Hematopoietic multipotent progenitor cell treated with erythropoietin and hydrocortisone succinate and interleukin-3 and kit ligand, for 6 days (in vitro differentiated cells): ENCODE measurements around the gene HELZ2.
"Not testable (repeated sequence)": the region's sequence is repeated elsewhere in the genome, so short reads cannot be mapped to it uniquely, and the experiment has no call there.

Experiments
- DNase-seq: peaks from one replicate; pipeline ENCODE4 v3.0.0-alpha.2; 2015

Gene HELZ2

GRCh38 chr20:63564036-63564810 lies 9.8 kb downstream of the HELZ2 start:
- no peak for DNase-seq

DNA sequence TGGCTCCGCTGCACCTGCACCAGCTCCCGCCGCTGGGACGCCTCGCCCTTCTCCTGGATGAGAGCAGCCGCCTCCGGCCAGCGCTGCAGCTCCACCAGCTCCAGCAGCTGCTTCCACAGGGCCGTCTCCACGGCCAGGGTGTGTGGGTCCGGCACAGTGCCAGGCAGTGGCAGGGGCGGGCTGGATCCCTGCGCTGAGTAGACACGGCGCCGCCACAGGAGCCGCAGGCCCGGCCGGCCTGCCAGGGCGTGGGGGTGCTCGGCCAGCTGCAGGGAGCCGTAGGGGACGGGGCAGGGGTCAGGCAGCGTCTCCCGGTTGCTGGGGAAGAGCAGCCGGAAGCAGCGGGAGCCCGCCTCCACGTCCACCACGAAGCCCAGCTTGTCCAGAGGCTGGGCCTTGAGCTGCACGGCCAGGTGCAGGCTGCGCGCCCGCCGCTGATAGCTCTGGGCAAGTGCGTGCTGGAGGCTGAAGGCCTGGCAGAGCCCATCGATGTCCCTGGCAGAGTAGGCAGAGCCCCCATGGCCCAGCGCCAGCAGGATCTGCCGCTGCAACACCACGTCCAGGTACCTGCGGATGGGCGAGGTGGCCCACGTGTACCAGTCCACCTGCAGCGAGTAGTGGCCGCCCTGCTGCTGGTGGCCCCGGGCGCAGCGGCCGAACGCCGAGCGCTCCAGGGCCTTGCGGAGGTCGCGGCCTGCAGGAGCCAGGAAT lies 10.7 kb downstream of the HELZ2 start:
- no peak for DNase-seq

DNA sequence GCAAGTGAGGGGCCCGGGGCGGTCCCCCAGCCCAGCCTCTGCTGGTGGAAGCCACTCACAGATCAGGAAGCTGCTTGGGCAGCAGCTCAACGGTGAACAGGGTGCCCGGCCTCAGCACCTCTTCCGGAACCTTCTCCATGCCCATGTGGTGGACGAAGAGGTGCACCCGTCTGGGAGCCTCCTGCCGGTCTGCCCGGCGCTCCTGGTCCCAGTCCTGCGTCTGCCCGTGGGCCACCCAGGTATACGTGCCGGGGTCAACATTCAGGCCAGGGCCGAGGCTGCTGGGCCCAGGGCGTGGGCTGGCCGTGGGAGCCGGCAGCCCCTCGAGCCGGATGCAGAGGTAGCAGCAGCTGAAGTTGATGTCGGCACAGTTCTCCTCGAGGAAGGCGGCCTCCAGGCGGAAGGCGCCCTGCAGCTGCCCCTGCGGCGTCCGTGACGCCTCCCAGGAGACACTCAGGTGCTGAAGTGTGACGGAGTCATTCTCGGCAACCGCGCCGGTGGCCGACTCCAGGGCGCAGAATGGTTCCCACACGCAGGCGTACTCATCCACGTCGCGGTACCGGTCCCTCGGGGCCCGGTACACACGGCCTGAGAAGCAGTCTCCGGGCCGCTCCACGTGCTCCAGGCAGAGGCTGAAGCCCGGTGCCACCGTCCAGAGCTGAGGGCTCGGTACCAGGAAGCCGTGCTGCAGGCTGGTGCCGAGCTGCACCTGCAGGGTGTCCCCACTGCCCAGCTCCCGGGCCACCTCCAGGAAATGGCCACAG lies 11.4 kb downstream of the HELZ2 start:
- no peak for DNase-seq

DNA sequence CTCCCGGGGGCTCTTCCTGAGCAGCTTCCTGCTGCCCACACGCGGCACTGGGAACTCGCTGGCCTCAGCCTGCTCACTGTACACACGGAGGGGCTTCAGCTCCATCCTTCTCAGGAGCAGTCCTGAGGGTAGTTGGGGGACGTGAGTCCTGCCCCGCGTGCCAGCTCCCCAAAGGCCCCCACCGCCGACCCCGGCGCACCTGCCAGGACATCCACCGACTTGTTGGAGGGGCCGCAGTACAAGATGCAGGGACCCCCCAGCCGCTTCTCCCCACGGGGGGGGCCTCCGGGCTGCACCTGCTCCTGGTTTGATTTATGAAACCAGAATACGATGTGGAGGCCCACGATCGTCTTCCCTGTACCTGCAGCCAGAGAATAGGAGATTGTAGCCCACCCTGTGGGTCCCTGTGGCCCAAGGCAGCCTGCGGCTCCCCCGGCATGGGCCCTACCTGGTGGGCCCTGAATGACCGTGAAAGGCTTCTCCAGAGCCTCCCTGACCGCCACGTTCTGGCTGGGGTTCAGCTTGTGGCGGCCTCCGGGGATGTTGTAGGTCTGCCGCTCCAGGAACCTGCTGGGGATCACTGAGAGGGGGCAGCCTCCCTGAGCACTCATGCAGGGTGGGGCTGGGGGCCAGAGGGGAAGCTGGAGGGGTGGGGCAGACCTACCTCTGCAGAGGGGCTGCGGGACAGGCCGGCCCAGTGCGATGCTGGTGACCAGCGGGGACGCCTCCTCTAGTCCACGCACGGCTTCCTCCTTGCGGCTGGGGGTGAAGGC lies 12.2 kb downstream of the HELZ2 start:
- no peak for DNase-seq

DNA sequence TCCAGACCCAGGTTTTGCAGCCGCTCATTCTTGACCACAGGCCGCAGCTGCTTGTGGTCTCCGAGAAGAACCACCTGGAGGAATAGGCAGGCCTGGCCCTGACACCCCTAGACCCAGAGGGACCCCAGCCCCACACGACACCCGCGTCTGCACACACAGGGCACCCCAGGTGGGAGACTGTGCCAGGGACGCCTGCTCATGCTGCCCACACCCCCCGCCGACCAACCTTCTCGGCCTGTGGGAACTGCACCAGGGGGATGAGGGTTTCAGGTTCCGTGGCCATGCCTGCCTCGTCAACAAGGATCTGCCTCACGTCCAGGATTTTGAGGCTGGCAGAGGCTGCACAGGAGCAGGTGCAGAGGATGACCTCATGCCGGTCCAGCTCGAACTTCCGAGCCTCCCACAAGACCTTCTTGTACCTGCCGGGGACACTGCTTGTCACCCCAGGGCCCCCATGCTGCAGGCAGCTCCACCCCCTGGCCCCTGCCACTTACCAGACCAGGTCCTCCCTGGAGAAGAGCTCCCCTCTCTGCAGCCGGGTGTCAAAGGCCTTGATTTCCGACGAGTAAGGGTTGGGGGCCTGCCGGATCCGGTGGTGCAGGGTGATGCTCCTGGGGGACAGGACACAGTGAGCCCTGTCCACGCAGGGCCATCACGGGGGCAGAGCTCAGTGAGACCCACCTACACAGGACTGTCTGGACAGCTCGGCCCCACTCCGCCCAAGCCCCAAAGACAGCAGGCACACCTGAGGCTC lies 13.0 kb downstream of the HELZ2 start:
- no peak for DNase-seq

- no peak for DNase-seq
These were observed 13.7 kb downstream of the HELZ2 start for GRCh38 chr20:63560333-63560805.

DNA sequence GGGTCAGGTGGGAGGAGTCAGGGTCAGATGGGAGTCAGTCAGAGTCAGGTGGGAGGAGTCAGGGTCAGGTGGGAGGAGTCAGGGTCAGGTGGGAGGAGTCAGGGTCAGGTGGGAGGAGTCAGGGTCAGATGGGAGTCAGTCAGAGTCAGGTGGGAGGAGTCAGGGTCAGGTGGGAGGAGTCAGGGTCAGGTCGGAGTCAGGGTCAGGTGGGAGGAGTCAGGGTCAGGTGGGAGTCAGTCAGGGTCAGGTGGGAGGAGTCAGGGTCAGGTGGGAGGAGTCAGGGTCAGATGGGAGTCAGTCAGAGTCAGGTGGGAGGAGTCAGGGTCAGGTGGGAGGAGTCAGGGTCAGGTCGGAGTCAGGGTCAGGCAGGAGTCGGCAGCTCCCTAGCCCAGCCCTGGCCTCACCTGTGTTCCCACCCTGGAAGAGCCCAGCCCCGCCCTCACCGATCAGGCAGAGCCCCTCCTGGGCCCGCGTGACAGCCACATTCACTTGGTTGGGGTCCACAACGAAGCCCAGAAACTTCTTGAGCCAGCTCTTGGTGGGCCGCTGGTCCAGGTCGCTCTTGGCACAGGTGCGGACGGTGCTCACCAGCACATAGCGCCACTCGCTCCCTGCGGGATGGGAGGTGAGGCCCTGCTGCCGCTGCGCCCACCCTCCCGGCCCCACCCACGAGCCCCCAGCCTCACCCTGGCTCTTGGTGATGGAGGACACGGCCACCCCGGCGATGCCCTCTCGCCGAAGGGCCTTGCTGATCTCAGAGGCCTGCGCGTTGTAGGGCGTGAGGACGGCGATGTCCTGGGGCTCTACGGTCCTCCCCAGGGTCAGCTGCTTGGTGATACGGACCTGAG lies 14.3 kb downstream of the HELZ2 start:
- not testable (repeated sequence) for DNase-seq

GRCh38 chr20:63558804-63559484 lies 15.1 kb downstream of the HELZ2 start:
- DNase-seq = no peak

DNA sequence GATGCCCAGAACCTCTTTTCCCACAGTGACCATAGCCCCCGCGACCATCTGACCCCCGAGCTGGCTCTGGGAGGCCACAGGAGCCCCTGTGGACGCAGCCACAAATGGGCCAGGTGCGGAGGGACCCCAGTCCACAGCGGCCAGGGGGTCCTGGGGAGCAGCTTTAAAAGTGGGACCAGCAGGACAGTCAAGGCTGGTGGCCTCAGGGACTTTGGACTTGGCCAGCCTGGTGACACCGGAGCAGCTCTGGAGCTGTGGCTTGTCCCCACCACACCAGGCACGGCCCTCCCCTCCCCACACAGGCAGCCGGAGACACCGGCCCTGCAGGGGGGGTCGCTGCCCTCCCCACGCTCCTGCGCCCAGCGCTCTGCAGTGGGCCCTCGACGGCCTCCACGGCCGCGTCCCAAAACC lies 16.6 kb downstream of the HELZ2 start:
- no peak for DNase-seq

GRCh38 chr20:63556873-63557478 lies 17.1 kb downstream of the HELZ2 start:
- no peak for DNase-seq

DNA sequence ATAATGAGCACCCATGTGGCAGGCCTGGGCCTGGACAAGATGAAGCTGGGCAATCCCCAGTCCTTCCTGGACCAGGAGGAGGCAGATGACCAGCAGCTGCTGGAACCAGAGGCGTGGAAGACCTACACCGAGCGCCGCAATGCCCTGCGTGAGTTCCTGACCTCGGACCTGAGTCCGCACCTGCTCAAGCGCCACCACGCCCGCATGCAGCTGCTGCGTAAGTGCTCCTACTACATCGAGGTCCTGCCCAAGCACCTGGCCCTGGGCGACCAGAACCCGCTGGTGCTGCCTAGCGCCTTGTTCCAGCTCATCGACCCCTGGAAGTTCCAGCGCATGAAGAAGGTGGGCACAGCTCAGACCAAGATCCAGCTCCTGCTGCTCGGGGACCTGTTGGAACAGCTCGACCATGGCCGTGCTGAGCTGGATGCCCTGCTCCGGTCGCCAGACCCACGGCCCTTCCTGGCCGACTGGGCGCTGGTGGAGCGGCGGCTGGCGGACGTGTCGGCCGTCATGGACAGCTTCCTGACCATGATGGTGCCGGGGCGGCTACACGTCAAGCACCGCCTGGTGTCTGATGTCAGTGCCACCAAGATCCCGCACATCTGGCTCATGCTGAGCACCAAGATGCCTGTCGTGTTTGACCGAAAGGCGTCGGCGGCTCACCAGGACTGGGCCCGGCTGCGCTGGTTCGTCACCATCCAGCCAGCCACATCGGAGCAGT lies 18.2 kb downstream of the HELZ2 start:
- no peak for DNase-seq

GRCh38 chr20:63554361-63555278 lies 19.4 kb downstream of the HELZ2 start:
- no peak for DNase-seq

- peak; percentile 55 for DNase-seq
These were observed 20.1 kb downstream of the HELZ2 start, which contains the start of gene FNDC11 for GRCh38 chr20:63553933-63554290. FNDC11 (plus strand) TSS chr20:63554159; CDS start chr20:63555664, 1,505 bp downstream.

DNA sequence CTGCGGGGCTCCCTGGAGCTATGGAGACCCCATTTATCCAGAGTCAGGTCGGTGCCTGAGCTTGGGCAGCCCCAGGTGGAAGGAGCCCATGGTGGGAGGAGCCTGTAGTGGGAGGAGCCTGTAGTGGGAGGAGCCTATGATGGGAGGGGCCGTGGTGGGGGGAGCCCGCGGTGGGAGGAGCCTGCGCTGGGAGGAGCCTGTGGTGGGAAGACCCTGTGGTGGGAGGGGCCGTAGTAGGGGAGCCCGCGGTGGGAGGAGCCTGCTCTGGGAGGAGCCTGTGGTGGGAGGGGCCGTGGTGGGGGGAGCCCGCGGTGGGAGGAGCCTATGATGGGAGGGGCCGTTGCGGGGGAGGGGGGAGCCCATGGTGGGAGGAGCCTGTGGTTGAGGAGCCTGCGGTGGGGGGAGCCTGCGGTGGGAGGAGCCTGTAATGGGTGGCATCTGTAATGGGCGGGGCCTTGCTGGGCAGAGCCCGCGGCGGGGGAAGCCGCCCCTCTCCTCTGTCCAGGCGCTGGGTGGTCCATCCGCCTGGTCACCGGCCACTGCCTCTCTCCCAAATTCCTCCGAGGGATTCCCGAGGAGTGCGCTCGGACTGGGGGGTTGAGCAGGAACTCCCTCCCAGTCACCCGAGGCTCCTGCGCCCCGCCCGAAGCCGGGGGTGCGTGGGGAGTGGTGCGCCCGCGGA lies 20.6 kb downstream of the HELZ2 start:
- peak; percentile 90 for DNase-seq

GRCh38 chr20:63552481-63553249 lies 21.4 kb downstream of the HELZ2 start:
- DNase-seq = peak; percentile 85

GRCh38 chr20:63551068-63551467 lies 23.0 kb downstream of the HELZ2 start:
- DNase-seq = no peak
